ENCODE data around the gene LPIN1. TPM values are rescaled to one million over a fixed set of nuclear protein-coding genes. Genes with fewer than 3 reads are reported as not detected.

Gene LPIN1
- total RNA-seq, 1 experiment from 2014 or later: 38.5 TPM

GRCh38 chr2:11863513-11864328, 117.3 kb downstream of the LPIN1 start:
- ChIA-PET CTCF (interaction anchor here (0.5 to 1.0 kb wide), 5 partner anchors 64 to 1144 kb away, joined by 3 to 11 read pairs (median 6); no protein-coding TSS in a partner anchor), POLR2A (ENCODE audit: low non-redundant PET) (interaction anchor here (0.7 kb wide), 1 partner anchor 79 kb away, joined by 20 read pairs; no protein-coding TSS in a partner anchor)
- Histone ChIP-seq H3K27ac (ENCODE audit: low read depth, low read length, poor library complexity, severe bottlenecking) (peak overlapping the region; percentile 9), H3K36me3 (ENCODE audit: insufficient read depth, low read length, poor library complexity, severe bottlenecking) (no peaks in the 10 kb centered on the region), H3K27me3 (replicated peaks; ENCODE audit: insufficient read depth, low read depth, low read length, poor library complexity) (no peaks in the 10 kb centered on the region), H3K4me3 (ENCODE audit: low read depth, low read length, poor library complexity, severe bottlenecking) (no peak overlapping the region), H3K4me1 (ENCODE audit: insufficient read depth, low read length, poor library complexity, severe bottlenecking) (peaks cover 7% of the 10 kb centered on the region), H3K9me3 (ENCODE audit: low read depth, low read length, poor library complexity, severe bottlenecking) (peaks cover 4% of the 10 kb centered on the region)
- BruUV-seq (replicated peaks): TSS peak; percentile 75
- intact Hi-C loops (cut with micrococcal nuclease; ENCODE audit: unreplicated experiment): loop anchor here (2.0 to 10.0 kb wide), 4 partner anchors 309 to 853 kb away; partner anchors contain the start of gene TRIB2
- peak; percentile 97 for TF ChIP-seq CTCF (conservative IDR thresholded peaks at IDR 0.05; ENCODE audit: low read depth, low read length)
- TF ChIP-seq EZH2 (IDR thresholded peaks at IDR 0.05; ENCODE audit: borderline replicate concordance, low read depth, low read length, poor library complexity, severe bottlenecking): no peak
- peak; percentile 92 for DNase-seq (ENCODE audit: low spot score)

GRCh38 chr2:11864724-11865123, 118.3 kb downstream of the LPIN1 start:
- no TSS peak for BruUV-seq (replicated peaks)

GRCh38 chr2:11865378-11865777, 118.9 kb downstream of the LPIN1 start:
- Histone ChIP-seq H3K4me3 (ENCODE audit: low read depth, low read length, poor library complexity, severe bottlenecking) (no peak overlapping the region), H3K36me3 (ENCODE audit: insufficient read depth, low read length, poor library complexity, severe bottlenecking) (no peaks in the 10 kb centered on the region), H3K27ac (ENCODE audit: low read depth, low read length, poor library complexity, severe bottlenecking) (no peak overlapping the region), H3K4me1 (ENCODE audit: insufficient read depth, low read length, poor library complexity, severe bottlenecking) (peaks cover 7% of the 10 kb centered on the region), H3K9me3 (ENCODE audit: low read depth, low read length, poor library complexity, severe bottlenecking) (no peaks in the 10 kb centered on the region), H3K27me3 (replicated peaks; ENCODE audit: insufficient read depth, low read depth, low read length, poor library complexity) (no peaks in the 10 kb centered on the region)
- CTCF ChIA-PET: no interaction called here
- no peak for DNase-seq (ENCODE audit: low spot score)
- no TSS peak for BruUV-seq (replicated peaks)
- TF ChIP-seq EZH2 (IDR thresholded peaks at IDR 0.05; ENCODE audit: borderline replicate concordance, low read depth, low read length, poor library complexity, severe bottlenecking) (no peak), CTCF (conservative IDR thresholded peaks at IDR 0.05; ENCODE audit: low read depth, low read length) (no peak)
- intact Hi-C loops (cut with micrococcal nuclease; ENCODE audit: unreplicated experiment): loop anchor here (10.0 kb wide), 2 partner anchors 519 to 599 kb away; no protein-coding TSS in a partner anchor
- POLR2A ChIA-PET (ENCODE audit: low non-redundant PET): no interaction called here

More at GRCh38 chr2:11864724-11865123, 118.3 kb downstream of the LPIN1 start:
- Histone ChIP-seq H3K4me1 (ENCODE audit: insufficient read depth, low read length, poor library complexity, severe bottlenecking) (peaks cover 7% of the 10 kb centered on the region), H3K36me3 (ENCODE audit: insufficient read depth, low read length, poor library complexity, severe bottlenecking) (no peaks in the 10 kb centered on the region), H3K27me3 (replicated peaks; ENCODE audit: insufficient read depth, low read depth, low read length, poor library complexity) (no peaks in the 10 kb centered on the region), H3K4me3 (ENCODE audit: low read depth, low read length, poor library complexity, severe bottlenecking) (no peak overlapping the region), H3K27ac (ENCODE audit: low read depth, low read length, poor library complexity, severe bottlenecking) (no peak overlapping the region), H3K9me3 (ENCODE audit: low read depth, low read length, poor library complexity, severe bottlenecking) (no peaks in the 10 kb centered on the region)
- intact Hi-C loops (cut with micrococcal nuclease; ENCODE audit: unreplicated experiment): loop anchor here (10.0 kb wide), 2 partner anchors 520 to 600 kb away; no protein-coding TSS in a partner anchor
- ChIA-PET CTCF (no interaction called here), POLR2A (ENCODE audit: low non-redundant PET) (no interaction called here)
- TF ChIP-seq EZH2 (IDR thresholded peaks at IDR 0.05; ENCODE audit: borderline replicate concordance, low read depth, low read length, poor library complexity, severe bottlenecking): no peak
- TF ChIP-seq CTCF (conservative IDR thresholded peaks at IDR 0.05; ENCODE audit: low read depth, low read length): no peak
- no peak for DNase-seq (ENCODE audit: low spot score)
